Parathyroid adenoma (tissue), 2 donors: ENCODE measurements around the gene HBP1.

Experiments used
- H2AFZ ChIP-seq: fragments of 300-600 bp; sonication (generic); one replicate; pipeline ENCODE4 v1.7.0; 2017; ENCODE audit warnings: antibody characterized with exemption, mild to moderate bottlenecking
- H3K27ac ChIP-seq: fragments of 300-600 bp; sonication (generic); one replicate; pipeline ENCODE4 v1.7.0; 2017
- H3K27me3 ChIP-seq: fragments of 300-600 bp; sonication (generic); one replicate; pipeline ENCODE4 v1.7.0; 2017; ENCODE audit warnings: low read length; ENCODE audit not compliant: control insufficient read depth, insufficient read depth
- H3K36me3 ChIP-seq: fragments of 300-600 bp; sonication (generic); one replicate; pipeline ENCODE4 v1.7.0; 2017; ENCODE audit warnings: low read length; ENCODE audit not compliant: control insufficient read depth, insufficient read depth
- H3K4me1 ChIP-seq: fragments of 300-600 bp; sonication (generic); one replicate; pipeline ENCODE4 v1.7.0; 2017; ENCODE audit warnings: control low read depth
- H3K4me2 ChIP-seq: fragments of 300-600 bp; sonication (generic); one replicate; pipeline ENCODE4 v1.7.0; 2017; ENCODE audit warnings: low read length
- H3K4me3 ChIP-seq: fragments of 300-600 bp; sonication (generic); one replicate; pipeline ENCODE4 v1.7.0; 2017; ENCODE audit warnings: low read depth, low read length
- H3K79me2 ChIP-seq: fragments of 300-600 bp; sonication (generic); one replicate; pipeline ENCODE4 v1.7.0; 2017; ENCODE audit warnings: control low read depth
- H3K9ac ChIP-seq: fragments of 300-600 bp; sonication (generic); one replicate; pipeline ENCODE4 v1.7.0; 2017; ENCODE audit warnings: mild to moderate bottlenecking
- H3K9me3 ChIP-seq: fragments of 300-600 bp; sonication (generic); one replicate; pipeline ENCODE4 v1.7.0; 2017; ENCODE audit warnings: low read length; ENCODE audit not compliant: control insufficient read depth
- TF ChIP-seq, protein P1 (sequence below): fragments of 300-600 bp; sonication (generic); IDR thresholded peaks from one replicate; pipeline ENCODE4 v1.7.0; 2017; ENCODE audit warnings: antibody characterized with exemption, mild to moderate bottlenecking
- donor health status: primary hyperparathyroidism.

The HBP1 gene

DNA sequence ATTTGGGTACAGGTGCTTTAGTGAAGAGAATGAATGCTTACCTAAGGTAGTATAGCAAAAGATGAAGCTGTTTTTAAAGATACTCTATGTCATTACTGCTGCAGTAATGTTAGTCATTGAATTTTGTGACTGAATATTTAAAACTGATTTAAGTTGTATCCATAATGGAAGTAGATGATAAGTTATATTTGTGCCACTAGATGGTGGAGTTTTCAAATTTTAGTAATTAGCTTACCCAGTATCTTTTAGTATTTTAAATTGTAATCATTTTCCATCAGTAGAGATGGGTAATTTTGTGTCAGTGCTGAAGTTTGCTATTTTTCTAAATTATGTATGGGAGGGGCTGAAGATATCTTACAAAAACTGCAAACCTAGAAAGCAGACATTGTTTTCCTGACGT lies 25.2 kb downstream of the HBP1 start:
- Histone ChIP-seq H3K4me1 (no peaks in the 10 kb centered on the region), H2AFZ (no peak overlapping the region), H3K36me3 (no peaks in the 10 kb centered on the region), H3K79me2 (no peaks in the 10 kb centered on the region), H3K9ac (no peak overlapping the region), H3K27me3 (no peaks in the 10 kb centered on the region), H3K4me2 (no peak overlapping the region), H3K9me3 (no peaks in the 10 kb centered on the region), H3K4me3 (no peak overlapping the region), H3K27ac (no peak overlapping the region)
- TF ChIP-seq, protein P1, sequence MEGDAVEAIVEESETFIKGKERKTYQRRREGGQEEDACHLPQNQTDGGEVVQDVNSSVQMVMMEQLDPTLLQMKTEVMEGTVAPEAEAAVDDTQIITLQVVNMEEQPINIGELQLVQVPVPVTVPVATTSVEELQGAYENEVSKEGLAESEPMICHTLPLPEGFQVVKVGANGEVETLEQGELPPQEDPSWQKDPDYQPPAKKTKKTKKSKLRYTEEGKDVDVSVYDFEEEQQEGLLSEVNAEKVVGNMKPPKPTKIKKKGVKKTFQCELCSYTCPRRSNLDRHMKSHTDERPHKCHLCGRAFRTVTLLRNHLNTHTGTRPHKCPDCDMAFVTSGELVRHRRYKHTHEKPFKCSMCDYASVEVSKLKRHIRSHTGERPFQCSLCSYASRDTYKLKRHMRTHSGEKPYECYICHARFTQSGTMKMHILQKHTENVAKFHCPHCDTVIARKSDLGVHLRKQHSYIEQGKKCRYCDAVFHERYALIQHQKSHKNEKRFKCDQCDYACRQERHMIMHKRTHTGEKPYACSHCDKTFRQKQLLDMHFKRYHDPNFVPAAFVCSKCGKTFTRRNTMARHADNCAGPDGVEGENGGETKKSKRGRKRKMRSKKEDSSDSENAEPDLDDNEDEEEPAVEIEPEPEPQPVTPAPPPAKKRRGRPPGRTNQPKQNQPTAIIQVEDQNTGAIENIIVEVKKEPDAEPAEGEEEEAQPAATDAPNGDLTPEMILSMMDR, result no peak

GRCh38 chr7:107196834-107197610 lies 28.2 kb downstream of the HBP1 start:
- Histone ChIP-seq H3K9me3 (no peaks in the 10 kb centered on the region), H2AFZ (no peak overlapping the region), H3K4me2 (no peak overlapping the region), H3K9ac (no peak overlapping the region), H3K4me3 (no peak overlapping the region), H3K27me3 (no peaks in the 10 kb centered on the region), H3K4me1 (no peaks in the 10 kb centered on the region), H3K27ac (no peak overlapping the region), H3K79me2 (no peaks in the 10 kb centered on the region), H3K36me3 (no peaks in the 10 kb centered on the region)
- TF ChIP-seq, protein P1, result no peak

DNA sequence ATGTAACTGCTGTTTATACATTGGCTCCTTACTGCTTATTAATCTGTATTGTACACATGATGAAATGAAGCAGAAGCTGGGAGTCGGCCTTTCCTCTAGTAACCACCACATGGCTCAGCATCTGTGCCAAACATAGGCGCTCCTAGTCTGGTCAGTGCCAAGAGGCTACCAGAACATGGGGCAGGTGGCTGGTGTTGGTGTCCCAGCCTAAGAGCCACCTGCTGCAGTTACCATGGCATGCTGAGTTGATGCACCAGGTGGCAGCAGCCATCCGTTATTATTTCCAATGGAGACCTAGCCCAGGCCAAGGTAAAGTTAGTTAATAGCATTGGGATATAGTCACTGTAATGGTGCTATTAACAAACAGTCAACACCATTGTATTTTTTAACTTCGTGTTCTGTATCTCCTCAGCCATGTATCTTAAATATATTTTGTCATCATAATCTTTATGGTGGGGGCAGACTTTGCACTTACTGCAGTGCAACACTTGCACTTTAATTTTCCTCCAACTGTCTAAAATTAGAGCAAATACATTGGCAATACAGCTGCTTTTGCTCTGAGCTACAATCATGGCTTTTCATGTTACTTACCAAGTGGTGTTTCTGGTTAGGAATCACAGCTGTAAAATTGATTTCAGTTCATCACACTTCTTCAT lies 33.1 kb downstream of the HBP1 start:
- TF ChIP-seq, protein P1, result peak; percentile 57
- Histone ChIP-seq H3K27ac (no peak overlapping the region), H3K4me2 (no peak overlapping the region), H3K4me1 (peaks cover 3% of the 10 kb centered on the region), H2AFZ (no peak overlapping the region), H3K9me3 (no peaks in the 10 kb centered on the region), H3K9ac (no peak overlapping the region), H3K79me2 (no peaks in the 10 kb centered on the region), H3K36me3 (no peaks in the 10 kb centered on the region), H3K4me3 (no peak overlapping the region), H3K27me3 (no peaks in the 10 kb centered on the region)

DNA sequence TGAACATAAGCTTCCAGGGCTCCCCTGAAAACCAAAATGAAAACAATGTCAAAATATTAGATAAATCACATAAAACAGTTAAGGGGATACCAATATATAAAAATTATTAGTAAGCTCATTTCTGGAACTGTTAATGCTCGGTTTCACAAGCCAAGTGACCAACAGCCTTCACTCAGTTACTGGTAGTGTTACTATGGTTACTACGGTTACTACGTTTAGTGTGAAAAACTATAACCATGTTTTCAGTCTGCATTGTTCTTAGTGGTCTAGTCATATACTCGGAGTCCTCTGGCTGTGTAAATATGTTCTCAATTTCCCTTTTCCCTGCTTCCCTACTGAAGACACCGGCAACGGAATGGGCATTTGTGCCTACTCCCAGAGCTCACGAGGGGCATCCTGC lies 34.8 kb downstream of the HBP1 start:
- TF ChIP-seq, protein P1, result no peak
- no peaks in the 10 kb centered on the region for H3K27me3 ChIP-seq
- no peak overlapping the region for H3K4me2 ChIP-seq
- H3K9ac ChIP-seq, result no peak overlapping the region
- no peaks in the 10 kb centered on the region for H3K9me3 ChIP-seq
- H3K4me1 ChIP-seq, result peaks cover 17% of the 10 kb centered on the region
- H3K27ac ChIP-seq, result no peak overlapping the region
- no peak overlapping the region for H3K4me3 ChIP-seq
- H3K36me3 ChIP-seq, result no peaks in the 10 kb centered on the region
- H3K79me2 ChIP-seq, result no peaks in the 10 kb centered on the region
- H2AFZ ChIP-seq, result no peak overlapping the region

GRCh38 chr7:107206136-107206535 lies 37.3 kb downstream of the HBP1 start:
- Histone ChIP-seq H3K9me3 (no peaks in the 10 kb centered on the region), H3K4me3 (no peak overlapping the region), H3K4me2 (no peak overlapping the region), H3K4me1 (peaks cover 31% of the 10 kb centered on the region), H3K79me2 (no peaks in the 10 kb centered on the region), H3K9ac (no peak overlapping the region), H3K27me3 (no peaks in the 10 kb centered on the region), H2AFZ (no peak overlapping the region), H3K27ac (no peak overlapping the region), H3K36me3 (no peaks in the 10 kb centered on the region)
- TF ChIP-seq, protein P1, result no peak
